GM19240 (cell line): ENCODE data around the gene CHRDL1.
A peak's percentile ranks its signal among the peaks of the same experiment; 100 is the strongest.

Experiments
- DNase-seq: peaks from one replicate; pipeline ENCODE4 v3.0.0; 2011; ENCODE audit warnings: low spot score; ENCODE audit not compliant: insufficient read length

CHRDL1 gene

GRCh38 chrX:110743679-110744340 is 51.8 kb downstream of the CHRDL1 start:
- peak; percentile 1 for DNase-seq

DNA sequence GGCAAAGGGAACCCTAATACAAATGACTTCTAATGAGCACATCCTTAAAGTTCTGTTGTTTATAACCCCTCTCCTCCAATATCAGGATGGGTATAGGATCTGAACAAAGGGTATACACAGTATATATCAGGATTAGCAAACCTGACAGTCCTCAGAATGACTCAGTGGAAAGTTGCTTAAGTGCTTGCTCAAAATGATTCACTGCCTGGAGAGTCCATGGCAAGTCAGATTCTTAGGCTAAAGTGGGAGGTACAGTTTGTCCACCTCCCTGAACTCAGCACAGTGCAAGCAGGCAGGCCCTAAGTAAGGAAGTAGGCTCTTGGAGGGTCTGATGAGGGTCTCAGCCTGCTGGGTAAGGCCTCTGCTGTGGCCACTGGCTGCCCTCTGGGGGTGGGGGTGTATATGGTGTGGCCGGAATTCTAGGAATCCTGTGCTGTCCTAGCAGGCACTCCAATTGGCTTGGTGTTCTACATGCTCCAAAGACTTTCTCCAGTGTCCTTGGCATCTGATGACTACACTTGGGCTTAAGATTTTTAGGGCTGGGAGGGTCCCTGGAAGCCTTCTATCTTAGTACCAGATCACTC is 54.3 kb downstream of the CHRDL1 start:
- no peak for DNase-seq

- no peak for DNase-seq
These were observed 60.6 kb downstream of the CHRDL1 start for GRCh38 chrX:110734894-110735541.

DNA sequence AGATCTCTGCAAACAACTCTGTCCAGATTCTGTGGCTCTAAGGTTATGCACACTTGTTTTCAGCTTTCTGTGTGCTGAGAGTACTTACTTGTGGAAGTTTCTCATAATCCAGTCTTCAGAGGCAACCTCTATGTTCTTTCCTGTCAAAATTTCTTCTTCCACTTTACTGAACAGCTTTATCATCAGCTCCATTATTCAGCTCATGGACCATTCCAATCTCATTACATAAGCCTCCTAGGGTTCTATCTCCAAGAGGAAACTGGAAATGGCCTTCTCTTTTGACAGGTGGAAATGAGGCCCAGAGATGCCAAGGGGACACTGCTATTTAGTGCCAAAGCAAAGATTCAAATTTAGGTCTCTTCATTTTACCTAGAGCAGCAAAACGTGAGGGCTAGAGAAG is 61.3 kb downstream of the CHRDL1 start:
- DNase-seq, result no peak

GRCh38 chrX:110733166-110733565 is 62.5 kb downstream of the CHRDL1 start:
- no peak for DNase-seq

DNA sequence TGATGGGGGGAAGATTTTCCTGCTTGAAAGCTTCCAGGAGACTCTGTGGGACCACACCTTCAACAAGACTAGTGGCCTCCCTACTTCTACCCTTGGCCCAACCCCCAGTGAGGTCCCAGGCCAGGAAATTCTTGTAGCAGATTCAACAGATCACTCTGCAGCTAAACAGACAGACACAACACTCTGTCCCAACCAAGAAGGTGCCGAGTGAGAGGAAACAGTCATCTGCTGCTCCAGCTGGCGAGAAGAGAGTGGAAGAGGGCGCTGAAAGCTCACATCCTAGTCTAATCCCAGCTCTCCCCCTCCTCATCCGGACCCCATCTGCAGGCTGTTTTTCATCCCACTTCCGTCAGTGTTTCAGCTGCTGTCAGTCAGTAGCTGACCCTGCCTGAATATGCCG is 63.4 kb downstream of the CHRDL1 start:
- no peak for DNase-seq

GRCh38 chrX:110723844-110724243 is 71.8 kb downstream of the CHRDL1 start:
- DNase-seq, result no peak

DNA sequence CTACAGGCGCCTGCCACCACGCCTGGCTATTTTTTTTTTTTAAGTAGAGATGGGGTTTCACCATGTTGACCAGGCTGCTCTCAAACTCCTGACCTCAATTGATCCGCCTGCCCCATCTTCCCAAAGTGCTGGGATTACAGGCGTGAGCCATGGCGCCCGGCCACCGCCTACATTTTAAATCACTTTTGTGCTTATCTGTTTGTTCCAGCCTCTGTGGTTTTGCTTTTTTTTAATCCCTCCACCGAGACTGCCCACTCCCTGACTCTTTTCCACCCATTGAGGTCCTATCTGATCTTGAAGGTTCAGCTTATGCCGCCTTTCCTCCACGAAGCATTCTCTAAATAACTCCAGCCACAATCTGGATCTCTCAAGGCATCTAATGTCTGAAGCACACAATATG is 73.5 kb downstream of the CHRDL1 start:
- no peak for DNase-seq

GRCh38 chrX:110713666-110714065 is 82.0 kb downstream of the CHRDL1 start:
- DNase-seq, result no peak

DNA sequence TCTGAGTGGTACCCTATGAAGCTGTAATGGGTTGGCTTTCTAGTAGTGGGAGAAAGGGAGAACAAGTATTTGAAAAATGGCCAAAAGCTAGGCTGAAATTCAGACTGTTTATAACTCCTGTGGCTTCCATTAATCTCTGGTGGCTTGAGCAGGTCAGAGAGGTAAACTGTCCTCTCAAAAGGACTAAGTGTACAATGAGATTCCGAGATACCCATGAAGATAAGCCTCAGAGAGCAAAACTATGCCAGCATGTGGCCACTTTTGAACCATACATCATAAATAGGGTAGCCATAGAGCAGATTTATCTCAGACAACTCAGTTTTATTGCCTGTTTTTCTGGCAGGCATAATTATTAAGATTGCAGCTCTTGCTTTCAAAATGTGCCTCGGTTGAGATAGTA is 89.2 kb downstream of the CHRDL1 start:
- no peak for DNase-seq

GRCh38 chrX:110703641-110704040 is 92.0 kb downstream of the CHRDL1 start:
- DNase-seq, result no peak

DNA sequence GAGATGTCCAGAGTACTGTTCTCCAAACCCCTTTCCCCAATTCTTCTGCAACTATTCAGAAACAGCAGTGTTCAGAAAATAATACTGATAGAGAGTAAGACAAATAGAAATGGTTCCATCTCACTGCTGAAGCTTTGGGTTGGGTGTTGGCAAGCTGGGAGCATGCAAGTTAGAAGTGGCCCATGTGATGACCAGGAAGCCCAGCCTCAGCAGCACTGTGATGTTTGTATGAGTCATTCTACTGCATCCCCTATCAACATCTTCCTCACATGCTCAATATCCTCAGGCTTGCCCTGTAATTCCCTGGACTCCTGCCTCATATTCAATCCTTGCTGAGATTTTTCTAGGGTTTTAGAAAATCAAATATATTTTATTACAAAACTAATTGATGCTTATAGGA is 96.5 kb downstream of the CHRDL1 start:
- DNase-seq, result no peak

- DNase-seq, result no peak
These were observed 96.9 kb downstream of the CHRDL1 start for GRCh38 chrX:110698696-110699095.

DNA sequence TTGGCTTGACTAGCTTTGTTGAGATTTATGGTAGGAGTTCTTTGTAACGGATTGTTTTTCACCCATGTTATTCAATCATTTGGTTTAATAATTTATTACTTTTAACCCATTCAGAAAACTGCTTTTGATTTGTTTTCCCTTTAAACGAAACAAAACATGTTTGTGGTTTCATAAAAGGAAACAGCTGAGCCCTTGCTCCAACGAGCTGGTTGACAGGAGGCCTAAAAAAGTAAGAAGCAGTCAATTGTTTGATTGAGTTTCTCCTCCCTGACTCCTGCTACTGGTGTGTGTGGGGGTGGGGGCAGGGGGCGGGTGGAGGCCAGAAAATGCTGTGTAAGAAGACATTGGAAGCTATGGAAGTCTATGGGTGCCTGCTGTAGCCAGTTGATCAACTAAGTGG is 102.8 kb downstream of the CHRDL1 start:
- no peak for DNase-seq

GRCh38 chrX:110691446-110691845 is 104.2 kb downstream of the CHRDL1 start:
- DNase-seq, result no peak

- no peak for DNase-seq
These were observed 111.0 kb downstream of the CHRDL1 start for GRCh38 chrX:110684653-110685052.

DNA sequence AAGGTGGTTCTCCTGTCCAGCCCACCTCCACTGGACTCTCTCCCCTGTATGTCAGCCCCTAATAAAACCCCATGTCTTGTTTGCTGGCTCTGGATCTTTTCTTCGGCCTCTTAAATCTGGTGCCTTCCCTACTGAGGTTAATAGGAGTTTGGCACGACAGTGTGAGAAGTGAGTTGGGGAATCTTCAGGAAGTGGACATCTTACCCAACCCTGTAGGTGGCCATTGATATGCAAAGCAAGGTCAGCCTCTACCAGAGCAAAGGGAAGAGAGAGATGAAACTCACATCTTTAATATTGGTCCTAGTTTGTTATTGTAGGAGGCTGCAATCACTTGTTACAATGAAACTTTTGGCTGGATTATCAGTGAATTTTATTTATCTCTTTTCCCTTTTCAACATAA is 111.7 kb downstream of the CHRDL1 start:
- DNase-seq, result no peak

DNA sequence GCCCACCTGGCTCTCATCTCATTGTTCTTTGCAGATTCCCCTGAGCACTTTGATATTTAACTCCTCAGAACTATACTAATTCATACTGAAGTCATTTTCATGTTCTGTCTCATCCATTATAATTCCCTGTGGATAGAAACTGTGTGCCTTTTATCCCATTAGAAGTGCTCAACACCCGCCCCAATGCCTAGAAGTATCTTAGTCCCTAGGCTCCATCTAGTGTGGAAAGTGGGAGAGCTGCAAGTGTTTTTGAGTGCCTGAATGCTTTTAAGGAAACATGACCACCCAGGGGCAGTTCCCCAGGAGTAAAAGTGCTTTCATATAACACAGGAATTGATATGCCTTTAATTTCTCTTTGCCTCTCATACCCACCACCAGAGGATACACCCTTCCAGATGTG is 117.0 kb downstream of the CHRDL1 start:
- DNase-seq, result no peak

DNA sequence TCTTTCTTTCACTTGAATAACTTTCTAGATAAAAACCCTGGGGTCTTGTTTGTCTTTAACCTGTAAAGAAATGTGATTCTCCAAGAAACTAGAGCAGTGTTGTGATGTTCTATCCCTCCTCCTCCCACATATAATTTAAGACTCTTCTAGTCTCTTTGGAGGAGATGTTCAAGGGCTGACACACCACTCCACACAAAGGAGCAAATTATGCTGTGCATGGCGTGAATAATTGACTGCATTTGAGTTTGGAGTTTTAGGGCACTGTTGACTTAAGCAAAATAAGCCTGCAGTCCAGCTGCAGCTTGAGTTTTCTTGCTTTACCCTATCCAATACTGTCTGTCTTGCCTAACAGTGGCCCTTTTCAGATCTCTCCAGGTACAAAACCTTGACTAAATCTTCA is 119.7 kb downstream of the CHRDL1 start:
- no peak for DNase-seq

- DNase-seq, result no peak
These were observed 124.4 kb downstream of the CHRDL1 start for GRCh38 chrX:110671068-110671803.

GRCh38 chrX:110669572-110669971 is 126.0 kb downstream of the CHRDL1 start:
- DNase-seq, result no peak

GRCh38 chrX:110667706-110668105 is 127.9 kb downstream of the CHRDL1 start:
- no peak for DNase-seq
